ENCODE results near the gene SLC35A4.

The SLC35A4 gene, protein sequence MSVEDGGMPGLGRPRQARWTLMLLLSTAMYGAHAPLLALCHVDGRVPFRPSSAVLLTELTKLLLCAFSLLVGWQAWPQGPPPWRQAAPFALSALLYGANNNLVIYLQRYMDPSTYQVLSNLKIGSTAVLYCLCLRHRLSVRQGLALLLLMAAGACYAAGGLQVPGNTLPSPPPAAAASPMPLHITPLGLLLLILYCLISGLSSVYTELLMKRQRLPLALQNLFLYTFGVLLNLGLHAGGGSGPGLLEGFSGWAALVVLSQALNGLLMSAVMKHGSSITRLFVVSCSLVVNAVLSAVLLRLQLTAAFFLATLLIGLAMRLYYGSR

DNA sequence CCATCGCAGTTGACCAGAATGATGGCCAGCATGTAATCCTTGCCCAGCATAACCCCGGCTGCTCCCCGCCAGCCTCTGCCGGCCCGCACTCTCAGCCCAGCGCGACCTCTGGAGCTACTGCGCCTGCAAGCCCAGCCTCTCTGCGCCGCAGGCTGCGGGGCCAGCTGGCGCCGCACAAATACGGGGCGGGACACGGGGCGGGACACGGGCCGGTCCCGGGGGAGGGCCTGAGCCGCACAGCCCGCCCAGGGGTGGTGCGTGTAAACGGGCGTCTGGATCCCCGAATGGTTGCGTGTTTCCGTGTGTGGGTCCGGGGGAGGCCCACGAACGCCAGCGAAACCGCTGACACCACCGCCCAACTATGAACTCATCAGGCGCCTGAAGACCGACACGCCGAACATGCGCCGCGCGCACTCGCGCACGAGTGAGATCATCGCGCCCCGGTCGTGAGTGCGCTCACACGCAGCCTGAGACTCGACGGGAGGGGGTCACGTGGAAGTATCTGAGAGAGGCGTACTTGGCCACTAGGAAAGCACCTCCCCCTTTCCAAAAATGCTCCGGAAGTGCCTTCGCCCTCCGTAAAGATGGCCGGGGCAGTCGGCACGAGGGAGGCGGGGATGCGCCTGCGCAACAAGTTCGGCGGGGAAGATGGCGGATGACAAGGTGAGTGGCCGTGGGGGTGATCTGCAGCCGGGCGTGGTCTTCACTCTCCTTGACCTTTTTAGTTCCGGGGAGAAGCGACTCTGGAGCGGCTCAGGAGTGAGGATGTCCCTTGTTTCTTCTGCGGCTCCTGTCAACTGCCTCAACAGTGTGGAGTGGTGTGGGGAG is at the start of gene SLC35A4, which contains the start of gene APBB3:
TSS of gene SLC35A4 (plus strand) at position 633 of the 828 bp plus-strand sequence. CDS start 2,342 bp downstream, outside the sequence.
TSS of gene APBB3 (minus strand) at position 403 of the 828 bp plus-strand sequence. CDS start at position 50, 353 bp downstream.
- Mint-ChIP-seq H3K27ac (peak within 1 kb of the TSS; percentile 98), H3K27me3 (no peaks in the 10 kb centered on the region), H3K9me3 (no peaks in the 10 kb centered on the region), H3K36me3 (ENCODE audit: low read depth) (peaks cover 28% of the 10 kb centered on the region), H3K4me1 (peaks cover 51% of the 10 kb centered on the region), H3K4me3 (peak within 1 kb of the TSS; percentile 97)
- peak; percentile 90 for ATAC-seq
- peak; percentile 95 for DNase-seq

DNA sequence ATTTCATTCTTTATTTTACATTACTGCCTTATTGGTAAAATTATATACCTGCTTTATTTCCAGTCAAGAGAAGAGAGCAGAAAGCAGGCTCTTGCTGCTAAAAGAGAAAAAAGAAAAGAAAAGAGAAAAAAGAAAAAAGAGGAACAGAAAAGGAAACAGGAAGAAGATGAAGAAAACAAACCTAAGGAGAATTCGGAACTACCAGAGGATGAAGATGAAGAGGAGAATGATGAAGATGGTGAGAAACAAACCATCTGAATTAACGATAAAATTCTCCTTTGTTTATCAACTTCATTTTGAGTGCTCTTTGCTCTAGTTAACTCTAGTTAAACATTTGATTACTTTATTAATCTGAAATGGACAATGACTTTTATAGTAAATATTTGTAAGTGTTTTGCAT is 40.6 kb upstream of the SLC35A4 start:
- Mint-ChIP-seq H3K9me3 (no peaks in the 10 kb centered on the region), H3K27me3 (no peaks in the 10 kb centered on the region), H3K36me3 (ENCODE audit: low read depth) (peaks cover 37% of the 10 kb centered on the region), H3K4me1 (peaks cover 2% of the 10 kb centered on the region), H3K27ac (peak overlapping the region; percentile 41), H3K4me3 (no peak overlapping the region)
- ATAC-seq (no peak), DNase-seq (no peak)

DNA sequence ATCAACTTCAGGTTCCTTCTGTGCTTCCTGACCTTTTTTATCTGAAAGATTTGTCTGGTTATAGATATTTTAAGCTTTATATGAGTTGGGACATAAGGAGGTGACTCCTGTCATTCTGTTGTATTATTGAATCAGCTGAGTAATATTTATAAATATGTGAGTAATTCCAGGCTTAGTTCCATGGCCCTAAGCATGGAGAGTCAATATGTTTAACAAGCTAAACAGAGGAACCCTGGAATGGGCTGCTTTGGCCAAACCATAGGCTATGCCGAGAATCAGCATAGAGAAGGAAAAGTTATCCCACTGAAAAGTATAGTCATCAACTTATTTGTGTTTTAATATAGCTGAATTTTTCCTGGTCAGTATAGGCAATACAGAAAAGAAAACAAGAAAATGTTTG is 24.4 kb upstream of the SLC35A4 start:
- H3K4me1 Mint-ChIP-seq, result peaks cover 2% of the 10 kb centered on the region
- DNase-seq (no peak), ATAC-seq (no peak)
- H3K36me3 Mint-ChIP-seq (ENCODE audit: low read depth), result peaks cover 49% of the 10 kb centered on the region
- no peak overlapping the region for H3K4me3 Mint-ChIP-seq
- H3K27me3 Mint-ChIP-seq, result no peaks in the 10 kb centered on the region
- no peak overlapping the region for H3K27ac Mint-ChIP-seq
- no peaks in the 10 kb centered on the region for H3K9me3 Mint-ChIP-seq

DNA sequence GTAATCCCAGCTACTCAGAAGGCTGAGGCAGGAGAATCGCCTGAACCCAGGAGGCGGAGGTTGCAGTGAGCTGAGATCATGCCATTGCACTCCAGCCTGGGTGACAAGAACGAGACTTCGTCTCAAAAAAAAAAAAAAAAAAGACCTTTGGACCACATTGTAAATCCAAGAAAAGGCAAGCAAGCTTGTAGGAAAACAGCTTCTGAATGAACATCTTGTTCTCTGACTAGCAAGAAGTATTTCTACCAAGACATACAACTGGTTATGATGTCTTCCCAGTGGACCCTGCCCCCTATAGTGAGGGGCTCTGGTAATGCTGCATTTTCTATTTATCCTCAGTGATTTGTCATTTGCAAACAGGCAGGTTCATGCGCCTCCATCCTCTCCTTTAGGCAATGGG is 21.7 kb upstream of the SLC35A4 start:
- Mint-ChIP-seq H3K27ac (no peak overlapping the region), H3K27me3 (no peaks in the 10 kb centered on the region), H3K4me3 (no peak overlapping the region), H3K9me3 (no peaks in the 10 kb centered on the region), H3K4me1 (peaks cover 11% of the 10 kb centered on the region), H3K36me3 (ENCODE audit: low read depth) (peaks cover 38% of the 10 kb centered on the region)
- DNase-seq, result no peak
- no peak for ATAC-seq

DNA sequence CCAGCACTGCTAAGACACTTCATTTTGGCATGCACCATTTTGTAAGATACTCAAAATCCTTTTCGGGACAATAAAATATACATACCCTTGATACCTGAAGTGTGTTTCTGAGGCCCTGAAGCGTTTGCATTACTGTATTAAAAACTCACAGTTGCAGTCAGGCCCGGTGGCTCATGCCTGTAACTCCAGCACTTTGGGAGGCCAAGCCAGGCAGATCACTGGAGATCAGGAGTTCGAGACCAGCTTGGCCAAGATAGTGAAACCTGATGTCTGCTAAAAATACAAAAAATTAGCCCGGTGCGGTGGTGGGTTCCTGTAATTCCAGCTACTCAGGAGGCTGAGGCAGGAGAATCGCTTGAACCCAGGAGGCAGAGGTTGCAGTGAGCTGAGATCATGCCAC is 19.6 kb upstream of the SLC35A4 start:
- peaks cover 29% of the 10 kb centered on the region for H3K4me1 Mint-ChIP-seq
- no peak for DNase-seq
- no peak overlapping the region for H3K4me3 Mint-ChIP-seq
- no peaks in the 10 kb centered on the region for H3K27me3 Mint-ChIP-seq
- H3K27ac Mint-ChIP-seq, result no peak overlapping the region
- no peaks in the 10 kb centered on the region for H3K9me3 Mint-ChIP-seq
- H3K36me3 Mint-ChIP-seq (ENCODE audit: low read depth), result peaks cover 35% of the 10 kb centered on the region
- no peak for ATAC-seq

DNA sequence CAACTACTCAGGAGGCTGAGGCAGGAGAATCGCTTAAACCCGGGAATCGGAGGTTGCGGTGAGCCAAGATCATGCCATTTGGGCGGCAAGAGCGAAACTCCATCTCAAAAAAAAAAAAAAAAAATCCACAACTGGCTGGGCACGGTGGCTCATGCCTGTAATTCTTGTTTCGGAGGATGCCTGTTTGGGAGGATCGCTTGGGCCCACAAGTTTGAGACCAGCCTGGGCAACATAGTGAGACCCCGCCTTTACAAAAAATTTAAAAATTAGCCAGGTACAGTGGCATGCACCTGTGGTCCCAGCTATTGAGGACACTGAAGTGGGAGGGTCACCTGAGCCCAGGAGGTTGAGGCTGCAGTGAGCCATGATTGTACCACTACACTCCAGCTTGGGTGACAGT is 19.0 kb upstream of the SLC35A4 start:
- H3K27me3 Mint-ChIP-seq, result no peaks in the 10 kb centered on the region
- ATAC-seq, result no peak
- no peaks in the 10 kb centered on the region for H3K9me3 Mint-ChIP-seq
- H3K4me1 Mint-ChIP-seq, result peaks cover 29% of the 10 kb centered on the region
- no peak for DNase-seq
- H3K36me3 Mint-ChIP-seq (ENCODE audit: low read depth), result peaks cover 35% of the 10 kb centered on the region
- peak overlapping the region; percentile 27 for H3K27ac Mint-ChIP-seq
- no peak overlapping the region for H3K4me3 Mint-ChIP-seq

DNA sequence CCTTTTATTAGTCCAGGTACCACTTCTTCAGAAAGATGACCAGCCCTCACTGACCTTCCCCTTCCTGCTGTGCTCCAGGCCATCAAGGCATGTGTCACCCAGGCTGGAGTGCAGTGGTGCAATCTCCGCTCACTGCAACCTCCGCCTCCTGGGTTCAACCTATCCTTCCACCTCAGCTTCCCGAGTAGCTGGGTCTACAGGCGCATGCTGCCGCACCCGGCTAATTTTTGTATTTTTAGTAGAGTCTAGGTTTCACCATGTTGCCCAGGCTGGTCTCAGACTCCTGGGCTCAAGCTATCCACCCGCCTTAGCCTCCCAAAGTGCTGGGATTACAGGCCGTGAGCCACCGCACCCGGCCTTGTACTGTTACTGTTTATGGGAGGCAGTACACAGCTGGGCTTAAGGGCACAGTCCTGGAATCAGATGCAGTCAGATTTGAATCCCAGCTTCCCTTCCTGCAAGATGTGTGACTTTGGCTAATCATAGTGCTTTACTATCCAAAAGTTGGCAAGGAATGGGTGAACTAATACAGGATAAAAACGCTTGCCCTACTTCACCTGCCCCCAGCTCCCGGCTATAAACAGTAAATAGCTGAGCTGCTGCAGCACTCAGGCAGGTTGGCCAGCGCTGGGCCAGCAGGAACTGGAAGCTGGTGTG is 17.6 kb upstream of the SLC35A4 start:
- peak overlapping the region; percentile 92 for H3K27ac Mint-ChIP-seq
- H3K4me3 Mint-ChIP-seq, result peak overlapping the region; percentile 83
- DNase-seq (no peak), ATAC-seq (no peak)
- H3K27me3 Mint-ChIP-seq, result no peaks in the 10 kb centered on the region
- peaks cover 37% of the 10 kb centered on the region for H3K36me3 Mint-ChIP-seq (ENCODE audit: low read depth)
- H3K4me1 Mint-ChIP-seq, result peaks cover 38% of the 10 kb centered on the region
- no peaks in the 10 kb centered on the region for H3K9me3 Mint-ChIP-seq

DNA sequence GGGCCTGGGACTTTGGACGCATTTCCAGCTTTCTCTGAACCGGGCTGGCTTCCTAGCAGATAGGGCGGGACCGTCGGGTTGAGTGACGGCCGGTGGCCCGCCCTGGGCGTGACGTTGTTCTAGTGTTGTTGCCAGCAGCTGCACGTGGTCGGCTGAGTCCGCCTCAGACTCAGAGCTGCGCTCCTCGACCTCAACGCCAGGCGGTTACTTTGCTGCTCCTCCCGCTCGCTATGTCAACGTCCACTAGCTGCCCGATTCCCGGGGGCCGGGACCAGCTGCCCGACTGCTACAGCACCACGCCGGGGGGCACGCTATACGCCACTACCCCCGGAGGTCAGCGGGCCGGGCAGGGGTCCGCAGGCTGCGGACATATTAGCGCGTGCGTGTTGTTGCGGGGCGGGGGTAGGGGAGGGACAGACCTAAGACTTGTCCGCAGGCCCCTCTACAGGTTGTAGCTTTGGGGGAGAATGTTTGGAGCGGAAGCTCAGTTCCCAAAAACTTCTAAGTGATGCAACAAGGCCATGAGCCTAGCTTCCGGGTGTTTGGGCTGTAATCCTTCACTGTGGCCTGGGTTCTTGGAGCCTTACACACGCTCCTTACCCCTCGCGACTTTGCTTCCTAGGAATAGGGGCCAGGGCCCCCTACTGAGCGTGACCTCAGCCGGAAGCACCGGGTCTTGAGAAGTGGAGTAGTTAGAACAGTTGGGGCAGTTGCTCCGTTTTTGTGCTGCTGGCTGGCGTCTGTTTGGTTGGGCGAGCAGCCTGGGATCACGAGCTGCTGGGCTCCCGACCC is 16.9 kb upstream of the SLC35A4 start, which contains the start of gene EIF4EBP3:
TSS of gene EIF4EBP3 (plus strand) at position 155 of the 792 bp plus-strand sequence. CDS start at position 231, 76 bp downstream.
- peak; percentile 98 for ATAC-seq
- H3K9me3 Mint-ChIP-seq, result no peaks in the 10 kb centered on the region
- H3K4me1 Mint-ChIP-seq, result peaks cover 42% of the 10 kb centered on the region
- H3K4me3 Mint-ChIP-seq, result peak within 1 kb of the TSS; percentile 83
- peaks cover 39% of the 10 kb centered on the region for H3K36me3 Mint-ChIP-seq (ENCODE audit: low read depth)
- peak; percentile 89 for DNase-seq
- H3K27me3 Mint-ChIP-seq, result no peaks in the 10 kb centered on the region
- H3K27ac Mint-ChIP-seq, result peak within 1 kb of the TSS; percentile 92

DNA sequence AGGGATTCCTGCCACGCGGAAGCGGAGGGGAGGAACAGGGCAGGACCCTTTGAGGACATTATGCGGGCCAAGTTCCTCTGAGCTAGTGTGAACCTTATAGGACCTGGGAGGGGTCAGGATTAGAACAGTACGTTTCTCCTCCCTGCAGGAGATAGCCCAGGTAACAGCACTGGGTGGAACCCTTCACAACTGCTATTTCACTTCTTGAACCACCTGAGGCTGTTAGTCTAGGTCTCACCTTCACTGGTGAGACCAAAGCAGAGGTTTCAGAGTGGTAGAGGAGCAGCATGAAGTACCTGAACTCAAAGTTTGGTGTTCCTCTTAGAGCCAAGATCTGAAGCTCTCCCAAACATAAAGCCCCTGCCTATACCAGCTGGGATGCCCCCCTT is 16.3 kb upstream of the SLC35A4 start:
- DNase-seq (no peak), ATAC-seq (peak; percentile 7)
- H3K9me3 Mint-ChIP-seq, result no peaks in the 10 kb centered on the region
- H3K4me1 Mint-ChIP-seq, result peaks cover 48% of the 10 kb centered on the region
- peaks cover 42% of the 10 kb centered on the region for H3K36me3 Mint-ChIP-seq (ENCODE audit: low read depth)
- peak overlapping the region; percentile 83 for H3K4me3 Mint-ChIP-seq
- H3K27ac Mint-ChIP-seq, result peak overlapping the region; percentile 92
- H3K27me3 Mint-ChIP-seq, result no peaks in the 10 kb centered on the region

DNA sequence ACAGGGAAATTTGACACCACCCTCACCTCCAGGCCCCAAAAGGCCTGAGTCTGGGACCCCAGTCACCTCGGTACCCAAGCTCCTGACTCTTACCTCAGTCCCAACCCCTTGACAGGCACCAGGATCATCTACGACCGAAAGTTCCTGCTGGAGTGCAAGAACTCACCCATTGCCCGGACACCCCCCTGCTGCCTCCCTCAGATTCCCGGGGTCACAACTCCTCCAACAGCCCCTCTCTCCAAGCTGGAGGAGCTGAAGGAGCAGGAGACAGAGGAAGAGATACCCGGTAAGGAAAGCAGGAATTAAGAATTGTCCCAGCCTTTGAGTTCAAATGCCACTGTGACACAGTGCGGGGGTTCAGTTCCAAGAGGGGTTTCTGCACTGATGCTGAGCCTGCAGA is 15.8 kb upstream of the SLC35A4 start:
- DNase-seq, result no peak
- peaks cover 47% of the 10 kb centered on the region for H3K36me3 Mint-ChIP-seq (ENCODE audit: low read depth)
- no peak for ATAC-seq
- peak overlapping the region; percentile 83 for H3K4me3 Mint-ChIP-seq
- no peaks in the 10 kb centered on the region for H3K9me3 Mint-ChIP-seq
- H3K27ac Mint-ChIP-seq, result peak overlapping the region; percentile 92
- peaks cover 53% of the 10 kb centered on the region for H3K4me1 Mint-ChIP-seq
- no peaks in the 10 kb centered on the region for H3K27me3 Mint-ChIP-seq

DNA sequence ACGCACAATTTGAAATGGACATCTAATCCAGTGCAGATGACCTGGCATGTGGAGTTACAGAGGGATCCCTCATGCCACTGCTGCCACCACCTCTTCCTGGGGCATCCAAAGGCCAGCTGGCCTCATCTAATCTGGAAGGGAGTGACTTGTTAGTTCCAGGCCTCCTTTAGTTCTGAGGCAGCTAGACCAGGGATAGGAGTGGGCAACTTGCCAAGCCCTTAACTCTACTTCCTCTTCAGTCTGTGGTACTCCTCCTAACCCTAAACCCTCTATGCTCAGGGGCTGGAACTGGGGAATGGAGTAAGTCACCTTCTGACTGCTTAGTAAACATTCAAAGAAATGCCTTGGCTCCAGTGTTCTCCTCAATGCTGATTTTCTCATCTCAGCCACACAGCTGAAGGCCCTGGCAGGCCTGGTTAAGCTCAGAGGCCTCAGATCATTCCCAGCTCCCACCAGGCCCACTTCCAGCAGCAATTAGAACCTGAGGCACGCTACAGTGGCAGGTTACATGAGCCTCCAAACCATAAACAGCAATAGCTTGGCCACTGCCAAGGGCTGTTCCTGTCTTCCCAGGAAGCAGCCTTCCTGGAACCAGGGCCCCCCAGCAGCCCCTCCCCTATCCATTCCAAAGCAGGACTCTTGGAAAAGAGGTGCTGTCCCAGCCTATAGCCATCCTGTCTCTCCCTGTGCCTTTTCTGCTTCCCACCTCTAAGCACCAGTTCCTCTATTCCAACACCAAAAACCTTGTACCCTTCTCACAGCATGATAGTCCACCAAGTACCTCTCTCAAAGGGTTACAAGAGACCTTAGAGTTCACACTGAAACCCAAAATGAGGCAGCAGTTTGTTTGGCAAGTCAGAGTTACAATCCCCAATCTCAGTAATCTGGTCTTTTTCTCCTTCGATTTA is 15.1 kb upstream of the SLC35A4 start:
- peak overlapping the region; percentile 92 for H3K27ac Mint-ChIP-seq
- peaks cover 46% of the 10 kb centered on the region for H3K36me3 Mint-ChIP-seq (ENCODE audit: low read depth)
- H3K9me3 Mint-ChIP-seq, result no peaks in the 10 kb centered on the region
- ATAC-seq, result no peak
- H3K27me3 Mint-ChIP-seq, result no peaks in the 10 kb centered on the region
- no peak for DNase-seq
- H3K4me3 Mint-ChIP-seq, result peak overlapping the region; percentile 46
- H3K4me1 Mint-ChIP-seq, result peaks cover 60% of the 10 kb centered on the region

DNA sequence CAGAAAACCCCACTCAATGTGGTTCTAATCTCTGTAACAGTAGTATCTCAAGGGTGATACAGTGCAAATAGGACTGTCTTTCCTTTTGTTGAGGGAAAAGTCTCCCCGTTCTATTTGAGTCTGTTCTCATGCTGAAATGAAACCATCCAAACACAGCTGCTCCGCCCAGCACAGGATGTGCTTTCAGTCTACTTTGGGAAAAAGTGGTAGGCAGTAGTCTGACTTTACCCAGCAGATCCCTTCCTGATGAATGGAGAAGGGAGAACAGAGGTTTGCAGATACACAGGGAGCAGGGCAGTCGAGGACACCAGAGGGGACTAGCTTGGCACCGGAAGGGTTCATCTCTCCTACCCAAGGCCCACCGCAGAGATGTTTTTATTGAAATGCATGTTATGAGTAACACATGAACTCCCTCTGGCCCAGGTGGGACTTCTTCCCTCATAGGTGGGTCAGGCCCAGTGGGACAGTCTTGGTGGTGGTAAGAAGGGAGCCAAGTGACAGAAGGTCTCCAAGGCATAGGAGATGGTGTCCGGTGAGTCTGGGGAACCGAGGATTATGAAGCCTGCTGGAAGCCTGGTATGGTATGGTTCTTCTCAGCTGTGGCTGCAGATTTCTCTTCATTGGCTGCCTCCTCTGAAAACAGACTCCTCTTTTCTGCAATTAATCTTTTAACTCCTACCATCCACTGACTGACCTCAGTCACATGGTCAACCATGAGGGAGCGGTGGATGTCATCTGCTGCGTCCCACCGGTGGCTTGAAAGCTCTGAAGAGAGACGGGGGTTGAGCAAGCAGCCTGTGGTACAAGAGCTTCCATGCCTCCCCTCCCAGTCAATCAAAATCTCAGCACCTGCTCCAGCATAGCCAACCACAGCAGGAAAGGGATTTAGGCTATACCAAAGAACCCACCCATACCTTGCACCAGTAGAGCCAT is 14.2 kb upstream of the SLC35A4 start:
- ATAC-seq (no peak), DNase-seq (no peak)
- Mint-ChIP-seq H3K36me3 (ENCODE audit: low read depth) (peaks cover 48% of the 10 kb centered on the region), H3K9me3 (no peaks in the 10 kb centered on the region), H3K27me3 (no peaks in the 10 kb centered on the region), H3K4me1 (peaks cover 69% of the 10 kb centered on the region), H3K4me3 (no peak overlapping the region), H3K27ac (peak overlapping the region; percentile 92)

Data from activated naive CD8-positive, alpha-beta T cell treated with anti-CD3 and anti-CD28 coated beads, Interleukin-2, amount 50 U/mL, for 24 hours (primary cell).